Panc1 (cell line): ENCODE measurements around the gene SPAM1. TPM values are rescaled to one million over a fixed set of nuclear protein-coding genes. Genes with fewer than 3 reads are reported as not detected.

Experiments
- ATAC-seq: fragments of 200-7000 bp; cut with Tn5 transposase; 2 replicates; pipeline ENCODE4 v1.9.1; 2020; ENCODE audit warnings: mild to moderate bottlenecking, moderate library complexity
- BruUV-seq: library from RNA; stranded (reverse); fragments of 400-500 nt; replicated peaks from 2 replicates; lab custom pipeline; 2021; lab: Mats Ljungman, UMichigan
- CTCF ChIA-PET: fragments of 300-600 bp; sonication (Branson Sonifier 250); formaldehyde crosslinking; loops from one replicate; lab custom pipeline; 2022; ENCODE audit warnings: antibody characterized with exemption; lab: Charles Lee
- POLR2A ChIA-PET: fragments of 300-600 bp; sonication (Branson Sonifier 250); formaldehyde crosslinking; loops from one replicate; lab custom pipeline; 2022; ENCODE audit warnings: antibody characterized with exemption; lab: Charles Lee
- DNase-seq: peaks from one replicate; pipeline ENCODE4 v3.0.0-alpha.2; 2010; ENCODE audit warnings: low read depth, low spot score
- H3K27ac ChIP-seq: 2 replicates; pipeline ENCODE4 v1.5.1; 2011; ENCODE audit warnings: mild to moderate bottlenecking, low read length, inconsistent platforms
- H3K27me3 ChIP-seq: fragments of 200-500 bp; sonication (Bioruptor generic); 2 replicates; pipeline ENCODE4 v1.6.0; 2014; ENCODE audit warnings: low read length, inconsistent platforms; ENCODE audit not compliant: control insufficient read depth, insufficient read depth
- H3K36me3 ChIP-seq: fragments of 200-500 bp; sonication (Bioruptor generic); 2 replicates; pipeline ENCODE4 v1.5.1; 2014; ENCODE audit warnings: inconsistent platforms, mild to moderate bottlenecking, low read length, moderate library complexity; ENCODE audit not compliant: control insufficient read depth, insufficient read depth
- H3K4me1 ChIP-seq: 2 replicates; pipeline ENCODE4 v1.5.1; 2011; ENCODE audit warnings: inconsistent platforms, mild to moderate bottlenecking, low read length, moderate library complexity; ENCODE audit not compliant: control insufficient read depth, insufficient read depth
- H3K4me3 ChIP-seq, 2 experiments: 2 replicates each; pipeline ENCODE4 v1.5.1; 2011 to 2012; ENCODE audit warnings: low read depth in 2 of 2, low read length in 2 of 2, mild to moderate bottlenecking in 2 of 2, inconsistent platforms in 1 of 2, moderate library complexity in 1 of 2
- H3K9me3 ChIP-seq: fragments of 200-500 bp; sonication (Bioruptor generic); 2 replicates; pipeline ENCODE4 v1.5.1; 2014; ENCODE audit warnings: low read depth, mild to moderate bottlenecking, inconsistent platforms, low read length, moderate library complexity; ENCODE audit not compliant: control insufficient read depth, insufficient read depth
- CTCF ChIP-seq: fragments of 450-650 bp; IDR thresholded peaks from 2 replicates; pipeline ENCODE4 v1.5.1; 2017; ENCODE audit warnings: mild to moderate bottlenecking
- POLR2AphosphoS5 ChIP-seq: IDR thresholded peaks from 2 replicates; pipeline ENCODE4 v1.6.1; 2012; ENCODE audit warnings: mild to moderate bottlenecking, low read depth, low read length, moderate library complexity
- REST ChIP-seq, 2 experiments: IDR thresholded peaks; 2 replicates each; pipeline ENCODE4 v1.6.1; 2011 to 2012; ENCODE audit warnings: low read depth in 2 of 2, control low read depth in 1 of 2, low read length in 1 of 2, mild to moderate bottlenecking in 1 of 2, moderate library complexity in 1 of 2; ENCODE audit not compliant: insufficient read depth in 1 of 2
- SIN3A ChIP-seq: IDR thresholded peaks from 2 replicates; pipeline ENCODE4 v1.6.1; 2012; ENCODE audit warnings: low read depth, mild to moderate bottlenecking, low read length, moderate library complexity, borderline replicate concordance; ENCODE audit not compliant: insufficient read depth
- TCF7L2 ChIP-seq: IDR thresholded peaks from 2 replicates; pipeline ENCODE4 v1.6.1; 2011; ENCODE audit warnings: mild to moderate bottlenecking, low read depth, low read length, inconsistent platforms
- in situ Hi-C: cut with HindIII; loops from 2 replicates; pipeline ENCODE4 v1.10.0; 2016; ENCODE audit warnings: low sequenced_read_pairs, low pct_unique_long_range_greater_than_20kb
- intact Hi-C: fragments of 100-400 bp; cut with micrococcal nuclease; formaldehyde crosslinking; loops from one replicate; pipeline ENCODE4 v1.10.0; 2022; ENCODE audit not compliant: unreplicated experiment
- total RNA-seq: library from RNA; stranded (reverse); gene quantifications from one replicate; pipeline ENCODE4 v1.2.1, GENCODE V29; 2021; ENCODE audit not compliant: unreplicated experiment

Gene SPAM1
- total RNA-seq, 1 experiment from 2014 or later = not detected

- no peaks in the 10 kb centered on the region for H3K4me1 ChIP-seq
- CTCF ChIA-PET = no interaction called here
- POLR2A ChIA-PET = no interaction called here
- H3K27ac ChIP-seq = no peak overlapping the region
- intact Hi-C loops (no loop called here), in situ Hi-C loops (no loop called here)
- no peaks in the 10 kb centered on the region for H3K9me3 ChIP-seq
- ATAC-seq (no peak), DNase-seq (no peak)
- BruUV-seq = no TSS peak
- no peaks in the 10 kb centered on the region for H3K27me3 ChIP-seq
- H3K4me3 ChIP-seq = no peak overlapping the region
- H3K36me3 ChIP-seq = no peaks in the 10 kb centered on the region
- no peak for TF ChIP-seq REST (IDR thresholded peaks at IDR 0.05; ENCODE audit: insufficient read depth in 1 of 2, low read depth in 2 of 2, low read length in 1 of 2)
- no peak for TF ChIP-seq TCF7L2
- no peak for TF ChIP-seq POLR2AphosphoS5
Measured at GRCh38 chr7:123945938-123946337, 20.9 kb downstream of the SPAM1 start.

GRCh38 chr7:123948136-123948535 is 23.1 kb downstream of the SPAM1 start:
- ATAC-seq (no peak), DNase-seq (no peak)
- CTCF ChIA-PET = interaction anchor here (0.6 kb wide), 1 partner anchor 10 kb away, joined by 3 read pairs; no protein-coding TSS in a partner anchor
- no peak overlapping the region for H3K4me3 ChIP-seq
- no peaks in the 10 kb centered on the region for H3K4me1 ChIP-seq
- no peak overlapping the region for H3K27ac ChIP-seq
- H3K27me3 ChIP-seq = no peaks in the 10 kb centered on the region
- intact Hi-C loops (no loop called here), in situ Hi-C loops (no loop called here)
- BruUV-seq = no TSS peak
- POLR2A ChIA-PET = no interaction called here
- no peaks in the 10 kb centered on the region for H3K9me3 ChIP-seq
- no peaks in the 10 kb centered on the region for H3K36me3 ChIP-seq
- TF ChIP-seq REST (IDR thresholded peaks at IDR 0.05; ENCODE audit: insufficient read depth in 1 of 2, low read depth in 2 of 2, low read length in 1 of 2) = no peak
- TF ChIP-seq TCF7L2 = no peak
- no peak for TF ChIP-seq SIN3A
- no peak for TF ChIP-seq CTCF
- no peak for TF ChIP-seq POLR2AphosphoS5
